Body of pancreas (tissue), 4 donors: ENCODE measurements around the gene SYNE1.

Source experiments
- POLR2A ChIP-seq, 3 donors: fragments of 450-650 bp; IDR thresholded peaks; one replicate each; pipeline ENCODE4 v1.6.1; 2016; ENCODE audit warnings: antibody characterized with exemption in 3 of 3, mild to moderate bottlenecking in 2 of 3
- TF ChIP-seq, protein P1 (sequence below), 7 experiments: fragments of 450-650 bp in 4 of 7; fragments of 200-600 bp in 3 of 7; sonication (generic) in 3 of 7; IDR thresholded peaks; one replicate each; pipeline ENCODE4 v1.5.1; 2016 to 2019; ENCODE audit warnings: antibody characterized with exemption in 7 of 7

GRCh38 chr6:152673236-152673635 is 36.1 kb upstream of the SYNE1 start:
- TF ChIP-seq, protein P1, sequence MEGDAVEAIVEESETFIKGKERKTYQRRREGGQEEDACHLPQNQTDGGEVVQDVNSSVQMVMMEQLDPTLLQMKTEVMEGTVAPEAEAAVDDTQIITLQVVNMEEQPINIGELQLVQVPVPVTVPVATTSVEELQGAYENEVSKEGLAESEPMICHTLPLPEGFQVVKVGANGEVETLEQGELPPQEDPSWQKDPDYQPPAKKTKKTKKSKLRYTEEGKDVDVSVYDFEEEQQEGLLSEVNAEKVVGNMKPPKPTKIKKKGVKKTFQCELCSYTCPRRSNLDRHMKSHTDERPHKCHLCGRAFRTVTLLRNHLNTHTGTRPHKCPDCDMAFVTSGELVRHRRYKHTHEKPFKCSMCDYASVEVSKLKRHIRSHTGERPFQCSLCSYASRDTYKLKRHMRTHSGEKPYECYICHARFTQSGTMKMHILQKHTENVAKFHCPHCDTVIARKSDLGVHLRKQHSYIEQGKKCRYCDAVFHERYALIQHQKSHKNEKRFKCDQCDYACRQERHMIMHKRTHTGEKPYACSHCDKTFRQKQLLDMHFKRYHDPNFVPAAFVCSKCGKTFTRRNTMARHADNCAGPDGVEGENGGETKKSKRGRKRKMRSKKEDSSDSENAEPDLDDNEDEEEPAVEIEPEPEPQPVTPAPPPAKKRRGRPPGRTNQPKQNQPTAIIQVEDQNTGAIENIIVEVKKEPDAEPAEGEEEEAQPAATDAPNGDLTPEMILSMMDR (IDR thresholded peaks at IDR 0.05) = no peak
- TF ChIP-seq POLR2A (IDR thresholded peaks at IDR 0.05) = no peak
